ENCODE measurements around the gene PELI2.
A peak's percentile ranks its signal among the peaks of the same experiment; 100 is the strongest.

Gene PELI2

GRCh38 chr14:56247495-56248200 lies 129.4 kb downstream of the PELI2 start:
- H3K4me3 ChIP-seq (ENCODE audit: control insufficient read depth, low read depth, low read length) = no peak overlapping the region
- TF ChIP-seq, protein P1, sequence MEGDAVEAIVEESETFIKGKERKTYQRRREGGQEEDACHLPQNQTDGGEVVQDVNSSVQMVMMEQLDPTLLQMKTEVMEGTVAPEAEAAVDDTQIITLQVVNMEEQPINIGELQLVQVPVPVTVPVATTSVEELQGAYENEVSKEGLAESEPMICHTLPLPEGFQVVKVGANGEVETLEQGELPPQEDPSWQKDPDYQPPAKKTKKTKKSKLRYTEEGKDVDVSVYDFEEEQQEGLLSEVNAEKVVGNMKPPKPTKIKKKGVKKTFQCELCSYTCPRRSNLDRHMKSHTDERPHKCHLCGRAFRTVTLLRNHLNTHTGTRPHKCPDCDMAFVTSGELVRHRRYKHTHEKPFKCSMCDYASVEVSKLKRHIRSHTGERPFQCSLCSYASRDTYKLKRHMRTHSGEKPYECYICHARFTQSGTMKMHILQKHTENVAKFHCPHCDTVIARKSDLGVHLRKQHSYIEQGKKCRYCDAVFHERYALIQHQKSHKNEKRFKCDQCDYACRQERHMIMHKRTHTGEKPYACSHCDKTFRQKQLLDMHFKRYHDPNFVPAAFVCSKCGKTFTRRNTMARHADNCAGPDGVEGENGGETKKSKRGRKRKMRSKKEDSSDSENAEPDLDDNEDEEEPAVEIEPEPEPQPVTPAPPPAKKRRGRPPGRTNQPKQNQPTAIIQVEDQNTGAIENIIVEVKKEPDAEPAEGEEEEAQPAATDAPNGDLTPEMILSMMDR (IDR thresholded peaks at IDR 0.05; ENCODE audit: control insufficient read depth, insufficient read depth, low read depth, low read length, missing control alignments) = peak; percentile 35
- no peak for DNase-seq (ENCODE audit: low read depth)

DNA sequence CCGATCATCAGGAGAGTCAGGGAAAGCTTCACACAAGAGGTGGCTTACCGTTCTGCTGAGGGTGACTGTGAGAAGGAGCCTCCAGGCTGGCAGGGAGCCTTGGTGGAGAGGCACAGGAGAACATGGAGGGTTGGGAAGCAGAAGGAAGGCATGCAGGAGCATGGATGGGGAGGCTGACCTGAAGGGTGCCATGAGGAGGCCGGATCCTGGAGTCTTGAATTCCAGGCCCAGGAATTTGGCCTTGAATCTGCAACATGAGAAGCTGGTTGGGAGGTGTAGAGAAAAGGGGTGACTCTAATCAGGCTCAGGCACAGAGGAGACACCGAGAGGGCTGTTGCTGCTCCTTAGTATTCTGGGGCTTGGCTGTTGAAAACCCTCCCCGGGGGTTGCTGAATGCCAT lies 130.2 kb downstream of the PELI2 start:
- H3K4me3 ChIP-seq (ENCODE audit: control insufficient read depth, low read depth, low read length) = no peak overlapping the region
- TF ChIP-seq, protein P1 (IDR thresholded peaks at IDR 0.05; ENCODE audit: control insufficient read depth, insufficient read depth, low read depth, low read length, missing control alignments) = no peak
- no peak for DNase-seq (ENCODE audit: low read depth)

GRCh38 chr14:56261046-56261445 lies 142.8 kb downstream of the PELI2 start:
- no peak overlapping the region for H3K4me3 ChIP-seq (ENCODE audit: control insufficient read depth, low read depth, low read length)
- no peak for DNase-seq (ENCODE audit: low read depth)
- TF ChIP-seq, protein P1 (IDR thresholded peaks at IDR 0.05; ENCODE audit: control insufficient read depth, insufficient read depth, low read depth, low read length, missing control alignments) = no peak

GRCh38 chr14:56262530-56262929 lies 144.3 kb downstream of the PELI2 start:
- DNase-seq (ENCODE audit: low read depth) = no peak
- no peak overlapping the region for H3K4me3 ChIP-seq (ENCODE audit: control insufficient read depth, low read depth, low read length)
- TF ChIP-seq, protein P1 (IDR thresholded peaks at IDR 0.05; ENCODE audit: control insufficient read depth, insufficient read depth, low read depth, low read length, missing control alignments) = no peak

DNA sequence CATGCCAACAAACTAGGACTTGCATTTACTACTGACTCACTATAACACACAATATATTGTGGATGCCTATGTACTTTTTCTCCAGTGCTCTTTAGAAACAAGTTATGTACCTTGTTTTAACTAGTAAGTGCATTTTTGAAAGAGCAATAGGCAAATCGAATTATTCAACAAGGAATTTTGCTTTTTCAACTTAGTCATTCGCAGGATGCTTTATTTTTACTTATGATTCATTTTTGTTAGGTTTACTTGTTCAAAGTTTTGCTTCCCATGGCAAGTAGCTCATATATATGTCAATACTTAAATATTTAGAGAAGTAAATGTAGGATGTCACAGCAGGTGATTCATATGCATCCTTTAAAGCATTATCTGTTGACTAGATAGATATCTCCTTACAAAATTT lies 149.8 kb downstream of the PELI2 start:
- no peak for DNase-seq (ENCODE audit: low read depth)
- TF ChIP-seq, protein P1 (IDR thresholded peaks at IDR 0.05; ENCODE audit: control insufficient read depth, insufficient read depth, low read depth, low read length, missing control alignments) = no peak
- no peak overlapping the region for H3K4me3 ChIP-seq (ENCODE audit: control insufficient read depth, low read depth, low read length)

DNA sequence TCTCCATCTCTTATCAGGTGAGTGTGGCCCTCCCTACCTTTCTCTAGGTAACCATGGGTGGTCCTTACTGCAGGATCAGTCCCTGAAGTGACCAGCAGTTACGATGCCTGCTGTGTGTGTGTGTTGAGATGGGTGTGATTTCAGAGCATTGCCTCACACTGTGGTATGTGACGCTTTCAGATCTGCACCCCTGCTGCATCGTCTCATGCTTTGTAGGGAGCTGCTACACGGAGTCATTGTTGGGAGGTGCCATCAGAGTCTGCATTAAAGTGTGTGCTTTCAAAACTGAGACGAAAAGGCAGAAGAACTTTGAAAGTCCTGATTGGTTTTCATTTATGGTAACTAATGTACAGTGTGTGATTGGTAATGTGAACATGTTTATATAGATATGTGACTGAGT lies 150.5 kb downstream of the PELI2 start:
- H3K4me3 ChIP-seq (ENCODE audit: control insufficient read depth, low read depth, low read length) = no peak overlapping the region
- no peak for DNase-seq (ENCODE audit: low read depth)
- TF ChIP-seq, protein P1 (IDR thresholded peaks at IDR 0.05; ENCODE audit: control insufficient read depth, insufficient read depth, low read depth, low read length, missing control alignments) = no peak

Data from AG09309 (cell line).